MM.1S (cell line): ENCODE data around the gene COL2A1.

ENCODE experiments used
- EZH2 ChIP-seq: fragments of 300-600 bp; sonication (generic); optimal IDR thresholded peaks from 2 replicates; pipeline ENCODE3; 2017; ENCODE audit warnings: low read depth, mild to moderate bottlenecking, antibody characterized with exemption, low read length, mixed read lengths
- EZH2phosphoT487 ChIP-seq: fragments of 300-600 bp; sonication (generic); IDR thresholded peaks from 2 replicates; pipeline ENCODE4 v1.6.1; 2018; ENCODE audit warnings: antibody characterized with exemption, low read length
- TF ChIP-seq, protein P1 (sequence below): fragments of 300-600 bp; sonication (generic); IDR thresholded peaks from 2 replicates; pipeline ENCODE4 v1.5.1; 2016; ENCODE audit warnings: antibody characterized with exemption, low read length, mixed read lengths

DNA sequence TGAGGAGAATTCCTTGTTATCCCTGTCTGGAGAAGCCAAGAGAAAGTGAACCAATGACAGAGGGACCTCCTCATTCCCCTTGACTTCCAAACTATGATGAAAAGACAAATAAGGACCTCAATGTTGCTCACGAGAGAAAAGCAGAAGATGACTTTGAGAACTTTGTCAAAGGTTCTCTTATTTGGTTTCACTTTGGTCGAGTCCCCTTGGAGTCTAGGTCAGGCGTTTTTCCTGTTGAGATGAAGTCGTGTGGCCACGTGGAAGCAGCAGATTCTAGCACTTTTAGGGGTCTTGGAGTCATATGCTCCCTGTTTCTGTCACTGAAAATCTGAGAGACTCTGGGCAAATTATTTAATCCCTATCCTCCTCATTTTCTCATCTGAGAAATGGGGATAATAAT lies 33.8 kb upstream of the COL2A1 start:
- TF ChIP-seq, protein P1, sequence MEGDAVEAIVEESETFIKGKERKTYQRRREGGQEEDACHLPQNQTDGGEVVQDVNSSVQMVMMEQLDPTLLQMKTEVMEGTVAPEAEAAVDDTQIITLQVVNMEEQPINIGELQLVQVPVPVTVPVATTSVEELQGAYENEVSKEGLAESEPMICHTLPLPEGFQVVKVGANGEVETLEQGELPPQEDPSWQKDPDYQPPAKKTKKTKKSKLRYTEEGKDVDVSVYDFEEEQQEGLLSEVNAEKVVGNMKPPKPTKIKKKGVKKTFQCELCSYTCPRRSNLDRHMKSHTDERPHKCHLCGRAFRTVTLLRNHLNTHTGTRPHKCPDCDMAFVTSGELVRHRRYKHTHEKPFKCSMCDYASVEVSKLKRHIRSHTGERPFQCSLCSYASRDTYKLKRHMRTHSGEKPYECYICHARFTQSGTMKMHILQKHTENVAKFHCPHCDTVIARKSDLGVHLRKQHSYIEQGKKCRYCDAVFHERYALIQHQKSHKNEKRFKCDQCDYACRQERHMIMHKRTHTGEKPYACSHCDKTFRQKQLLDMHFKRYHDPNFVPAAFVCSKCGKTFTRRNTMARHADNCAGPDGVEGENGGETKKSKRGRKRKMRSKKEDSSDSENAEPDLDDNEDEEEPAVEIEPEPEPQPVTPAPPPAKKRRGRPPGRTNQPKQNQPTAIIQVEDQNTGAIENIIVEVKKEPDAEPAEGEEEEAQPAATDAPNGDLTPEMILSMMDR: no peak
- no peak for TF ChIP-seq EZH2
- TF ChIP-seq EZH2phosphoT487: no peak
